Upper lobe of left lung (tissue), 6 donors: ENCODE measurements around the gene USP24. TPM values are rescaled to one million over a fixed set of nuclear protein-coding genes. Genes with fewer than 3 reads are reported as not detected.

Experiments used
- ATAC-seq, 2 donors: fragments of 200-7000 bp; cut with Tn5 transposase; one replicate each; pipeline ENCODE4 v1.9.1; 2022; ENCODE audit warnings: mild to moderate bottlenecking in 2 of 2, moderate library complexity in 2 of 2; ENCODE audit not compliant: low FRiP score in 2 of 2
- DNase-seq, 2 donors: peaks; one replicate each; pipeline ENCODE4 v3.0.0-alpha.2; 2019 to 2020
- H3K27ac ChIP-seq, 4 donors: fragments of 200-600 bp; sonication (generic); one replicate each; pipeline ENCODE4 v1.5.1; 2016 to 2019
- H3K27me3 ChIP-seq, 4 donors: fragments of 200-600 bp; sonication (generic); one replicate each; pipeline ENCODE4 v1.5.1; 2017 to 2019
- H3K36me3 ChIP-seq, 4 donors: fragments of 200-600 bp; sonication (generic); one replicate each; pipeline ENCODE4 v1.5.1; 2016 to 2019
- H3K4me1 ChIP-seq, 4 donors: fragments of 200-600 bp; sonication (generic); one replicate each; pipeline ENCODE4 v1.5.1; 2018 to 2019
- H3K4me3 ChIP-seq, 4 donors: fragments of 200-600 bp; sonication (generic); one replicate each; pipeline ENCODE4 v1.5.1; 2017 to 2019; ENCODE audit warnings: mild to moderate bottlenecking in 2 of 4, moderate library complexity in 1 of 4
- H3K9me3 ChIP-seq, 4 donors: fragments of 200-600 bp; sonication (generic); one replicate each; pipeline ENCODE4 v1.5.1; 2018 to 2019
- CTCF ChIP-seq, 6 experiments: fragments of 450-650 bp in 4 of 6; fragments of 200-600 bp in 2 of 6; sonication (generic) in 2 of 6; IDR thresholded peaks; one replicate each; pipeline ENCODE4 v1.5.1; 2016 to 2019; ENCODE audit warnings: antibody characterized with exemption in 6 of 6
- EP300 ChIP-seq, 4 donors: sonication (generic); formaldehyde crosslinking; IDR thresholded peaks; one replicate each; pipeline ENCODE4 v1.5.1; 2017; ENCODE audit warnings: antibody characterized with exemption in 4 of 4, control low read depth in 2 of 4
- POLR2A ChIP-seq, 4 donors: fragments of 450-650 bp; IDR thresholded peaks; one replicate each; pipeline ENCODE4 v1.5.1; 2016 to 2017; ENCODE audit warnings: antibody characterized with exemption in 4 of 4, mild to moderate bottlenecking in 2 of 4
- POLR2AphosphoS5 ChIP-seq, 2 donors: sonication (generic); formaldehyde crosslinking; IDR thresholded peaks; one replicate each; pipeline ENCODE4 v1.5.1; 2017; ENCODE audit warnings: antibody characterized with exemption in 2 of 2
- WGBS, 2 donors: methylation state at CpG; one replicate each; pipeline ENCODE4 v1.1.5; 2017 to 2018; 5-methylcytosine and 5-hydroxymethylcytosine counted together
- total RNA-seq, 6 donors: library from RNA; depleted of rRNA in 4 of 6; stranded (reverse); fragments of >200 nt in 4 of 6; gene quantifications; one replicate each; pipeline versions ENCODE4 v1.1.0 to v1.2.1, GENCODE V29; 2016 to 2021
- donor health status: DM: no; HTN: no; CAD: no; lungs with moderate emphysema.
- donor health status: DM: no; HTN: yes; CAD: no; lungs with severe emphysema.

Gene USP24
- total RNA-seq, 6 donors from 2014 or later = 31.9 to 57.6 (median 41.9) TPM

GRCh38 chr1:55053265-55053954 is 161.8 kb downstream of the USP24 start:
- no peak for TF ChIP-seq EP300 (IDR thresholded peaks at IDR 0.05)
- TF ChIP-seq POLR2AphosphoS5 (IDR thresholded peaks at IDR 0.05) = peak in 1 of 2 donors; percentile 30
- TF ChIP-seq POLR2A (IDR thresholded peaks at IDR 0.05) = peak in 1 of 4 donors; percentile 36
- TF ChIP-seq CTCF (IDR thresholded peaks at IDR 0.05) = no peak
- Histone ChIP-seq H3K4me3 (no peak overlapping the region), H3K27me3 (no peaks in the 10 kb centered on the region), H3K4me1 (peaks cover 0 to 5% (median 2%) of the 10 kb centered on the region in 4 donors), H3K36me3 (peaks cover 0 to 34% (median under 1%) of the 10 kb centered on the region in 4 donors), H3K27ac (peak overlapping the region in 3 of 4 donors; percentile 17 to 78 (median 78)), H3K9me3 (no peaks in the 10 kb centered on the region)
- peak in 1 of 2 donors; percentile 77 for DNase-seq
- peak; percentile 2 to 47 for ATAC-seq
- WGBS, 2 donors = 47 to 68% methylated on average over 6 to 7 of the region's 7 CpGs

GRCh38 chr1:55052221-55053142 is 162.7 kb downstream of the USP24 start:
- H3K36me3 ChIP-seq = peaks cover 0 to 29% (median 2%) of the 10 kb centered on the region in 4 donors
- H3K4me3 ChIP-seq = no peak overlapping the region
- TF ChIP-seq CTCF (IDR thresholded peaks at IDR 0.05) = no peak
- no peak for TF ChIP-seq EP300 (IDR thresholded peaks at IDR 0.05)
- TF ChIP-seq POLR2A (IDR thresholded peaks at IDR 0.05) = no peak
- no peak for TF ChIP-seq POLR2AphosphoS5 (IDR thresholded peaks at IDR 0.05)
- H3K27ac ChIP-seq = peak overlapping the region in 3 of 4 donors; percentile 17 to 78 (median 78)
- ATAC-seq (no peak), DNase-seq (peak; percentile 51 to 79)
- H3K4me1 ChIP-seq = peaks cover 0 to 5% (median 2%) of the 10 kb centered on the region in 4 donors
- H3K27me3 ChIP-seq = no peaks in the 10 kb centered on the region
- H3K9me3 ChIP-seq = no peaks in the 10 kb centered on the region
- WGBS, 2 donors = 88 to 95% methylated on average over 17 to 28 of the region's 29 CpGs

- Histone ChIP-seq H3K27ac (no peak overlapping the region), H3K36me3 (peaks cover 0 to 24% (median 2%) of the 10 kb centered on the region in 4 donors), H3K27me3 (no peaks in the 10 kb centered on the region), H3K4me3 (no peak overlapping the region), H3K9me3 (no peaks in the 10 kb centered on the region), H3K4me1 (peaks cover 0 to 5% (median 2%) of the 10 kb centered on the region in 4 donors)
- WGBS, 2 donors = 67 to 79% methylated on average over 9 of the region's 9 CpGs
- no peak for TF ChIP-seq POLR2AphosphoS5 (IDR thresholded peaks at IDR 0.05)
- TF ChIP-seq EP300 (IDR thresholded peaks at IDR 0.05) = no peak
- no peak for TF ChIP-seq CTCF (IDR thresholded peaks at IDR 0.05)
- TF ChIP-seq POLR2A (IDR thresholded peaks at IDR 0.05) = no peak
- DNase-seq = no peak
- no peak for ATAC-seq
Measured at GRCh38 chr1:55051621-55052020, 163.5 kb downstream of the USP24 start.

GRCh38 chr1:55051169-55051568 is 164.0 kb downstream of the USP24 start:
- DNase-seq (no peak), ATAC-seq (no peak)
- H3K36me3 ChIP-seq = peaks cover 0 to 20% (median 2%) of the 10 kb centered on the region in 4 donors
- no peak overlapping the region for H3K4me3 ChIP-seq
- H3K4me1 ChIP-seq = peaks cover 0 to 5% (median 2%) of the 10 kb centered on the region in 4 donors
- no peaks in the 10 kb centered on the region for H3K9me3 ChIP-seq
- TF ChIP-seq CTCF (IDR thresholded peaks at IDR 0.05) (no peak), POLR2A (IDR thresholded peaks at IDR 0.05) (no peak), POLR2AphosphoS5 (IDR thresholded peaks at IDR 0.05) (no peak), EP300 (IDR thresholded peaks at IDR 0.05) (no peak)
- 90 to 91% methylated on average over 4 to 5 of the region's 5 CpGs for WGBS, 2 donors
- H3K27ac ChIP-seq = no peak overlapping the region
- no peaks in the 10 kb centered on the region for H3K27me3 ChIP-seq
